GM23338 (cell line): ENCODE measurements around the gene ABCC5.

ENCODE experiments used
- EZH2 ChIP-seq: fragments of 200-600 bp; sonication (generic); IDR thresholded peaks from one replicate; pipeline ENCODE4 v1.8.0; 2017; ENCODE audit warnings: antibody characterized with exemption, mild to moderate bottlenecking, low read depth; ENCODE audit not compliant: unreplicated experiment
- POLR2AphosphoS5 ChIP-seq: IDR thresholded peaks from 2 replicates; pipeline ENCODE4 v1.6.1; 2016; ENCODE audit warnings: antibody characterized with exemption, low read depth
- TF ChIP-seq, protein P1 (sequence below): IDR thresholded peaks from one replicate; pipeline ENCODE4 v1.6.1; 2018; ENCODE audit warnings: antibody characterized with exemption; ENCODE audit not compliant: unreplicated experiment

DNA sequence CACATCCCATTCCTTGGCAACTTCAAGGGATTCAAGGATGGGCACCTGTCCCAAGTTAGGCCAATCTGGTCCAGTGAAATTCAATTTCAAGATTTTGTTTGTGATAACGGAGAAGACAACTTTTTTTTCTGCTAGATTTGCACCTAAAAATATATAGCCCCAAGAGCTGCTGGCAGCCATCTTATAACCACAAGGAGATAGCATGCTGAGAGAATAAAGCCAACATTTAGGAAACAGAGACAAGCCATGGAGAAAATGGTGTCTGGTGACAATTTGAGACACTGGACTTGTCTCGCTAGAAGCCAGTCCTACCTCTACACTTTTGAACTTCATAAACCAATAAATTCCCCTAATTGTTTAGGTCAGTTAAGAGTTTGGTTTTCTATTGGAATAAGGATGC lies 138.4 kb downstream of the ABCC5 start:
- TF ChIP-seq EZH2 (no peak), POLR2AphosphoS5 (no peak)
- TF ChIP-seq, protein P1, sequence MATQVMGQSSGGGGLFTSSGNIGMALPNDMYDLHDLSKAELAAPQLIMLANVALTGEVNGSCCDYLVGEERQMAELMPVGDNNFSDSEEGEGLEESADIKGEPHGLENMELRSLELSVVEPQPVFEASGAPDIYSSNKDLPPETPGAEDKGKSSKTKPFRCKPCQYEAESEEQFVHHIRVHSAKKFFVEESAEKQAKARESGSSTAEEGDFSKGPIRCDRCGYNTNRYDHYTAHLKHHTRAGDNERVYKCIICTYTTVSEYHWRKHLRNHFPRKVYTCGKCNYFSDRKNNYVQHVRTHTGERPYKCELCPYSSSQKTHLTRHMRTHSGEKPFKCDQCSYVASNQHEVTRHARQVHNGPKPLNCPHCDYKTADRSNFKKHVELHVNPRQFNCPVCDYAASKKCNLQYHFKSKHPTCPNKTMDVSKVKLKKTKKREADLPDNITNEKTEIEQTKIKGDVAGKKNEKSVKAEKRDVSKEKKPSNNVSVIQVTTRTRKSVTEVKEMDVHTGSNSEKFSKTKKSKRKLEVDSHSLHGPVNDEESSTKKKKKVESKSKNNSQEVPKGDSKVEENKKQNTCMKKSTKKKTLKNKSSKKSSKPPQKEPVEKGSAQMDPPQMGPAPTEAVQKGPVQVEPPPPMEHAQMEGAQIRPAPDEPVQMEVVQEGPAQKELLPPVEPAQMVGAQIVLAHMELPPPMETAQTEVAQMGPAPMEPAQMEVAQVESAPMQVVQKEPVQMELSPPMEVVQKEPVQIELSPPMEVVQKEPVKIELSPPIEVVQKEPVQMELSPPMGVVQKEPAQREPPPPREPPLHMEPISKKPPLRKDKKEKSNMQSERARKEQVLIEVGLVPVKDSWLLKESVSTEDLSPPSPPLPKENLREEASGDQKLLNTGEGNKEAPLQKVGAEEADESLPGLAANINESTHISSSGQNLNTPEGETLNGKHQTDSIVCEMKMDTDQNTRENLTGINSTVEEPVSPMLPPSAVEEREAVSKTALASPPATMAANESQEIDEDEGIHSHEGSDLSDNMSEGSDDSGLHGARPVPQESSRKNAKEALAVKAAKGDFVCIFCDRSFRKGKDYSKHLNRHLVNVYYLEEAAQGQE = no peak
